ENCODE measurements around the gene GALNT12. TPM values are rescaled to one million over a fixed set of nuclear protein-coding genes. Genes with fewer than 3 reads are reported as not detected.

Gene GALNT12
- total and polyA plus RNA-seq, 8 donors, result 9.0 to 212 (median 41.8) TPM

DNA sequence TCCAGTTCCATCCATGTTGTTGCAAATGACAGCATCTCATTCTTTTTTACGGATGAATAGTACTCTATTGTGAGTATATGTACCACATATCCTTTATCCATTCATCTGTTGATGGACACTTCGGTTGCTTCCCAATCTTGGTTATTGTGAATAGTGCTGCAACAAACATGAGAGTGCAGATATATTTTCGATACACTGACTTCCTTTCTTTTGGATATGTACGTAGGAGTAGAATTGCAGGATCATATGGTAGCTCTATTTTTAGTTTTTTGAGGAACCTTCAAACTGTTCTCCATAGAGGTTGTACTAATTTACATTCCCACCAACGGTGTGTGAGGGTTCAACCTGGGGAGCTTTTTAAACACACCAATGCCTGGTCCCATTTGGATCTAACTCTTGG lies 22.3 kb downstream of the GALNT12 start:
- no peak overlapping the region for H3K27ac ChIP-seq
- peaks cover 0 to 8% (median 4%) of the 10 kb centered on the region in 4 donors for H3K4me1 ChIP-seq
- peaks cover 8 to 66% (median 53%) of the 10 kb centered on the region in 4 donors for H3K36me3 ChIP-seq
- intact Hi-C loops (cut with DNase I; ENCODE audit: low total_unique reads), result no loop called here
- TF ChIP-seq EP300 (IDR thresholded peaks at IDR 0.05) (no peak), POLR2AphosphoS5 (IDR thresholded peaks at IDR 0.05) (no peak)
- TF ChIP-seq, protein P1, sequence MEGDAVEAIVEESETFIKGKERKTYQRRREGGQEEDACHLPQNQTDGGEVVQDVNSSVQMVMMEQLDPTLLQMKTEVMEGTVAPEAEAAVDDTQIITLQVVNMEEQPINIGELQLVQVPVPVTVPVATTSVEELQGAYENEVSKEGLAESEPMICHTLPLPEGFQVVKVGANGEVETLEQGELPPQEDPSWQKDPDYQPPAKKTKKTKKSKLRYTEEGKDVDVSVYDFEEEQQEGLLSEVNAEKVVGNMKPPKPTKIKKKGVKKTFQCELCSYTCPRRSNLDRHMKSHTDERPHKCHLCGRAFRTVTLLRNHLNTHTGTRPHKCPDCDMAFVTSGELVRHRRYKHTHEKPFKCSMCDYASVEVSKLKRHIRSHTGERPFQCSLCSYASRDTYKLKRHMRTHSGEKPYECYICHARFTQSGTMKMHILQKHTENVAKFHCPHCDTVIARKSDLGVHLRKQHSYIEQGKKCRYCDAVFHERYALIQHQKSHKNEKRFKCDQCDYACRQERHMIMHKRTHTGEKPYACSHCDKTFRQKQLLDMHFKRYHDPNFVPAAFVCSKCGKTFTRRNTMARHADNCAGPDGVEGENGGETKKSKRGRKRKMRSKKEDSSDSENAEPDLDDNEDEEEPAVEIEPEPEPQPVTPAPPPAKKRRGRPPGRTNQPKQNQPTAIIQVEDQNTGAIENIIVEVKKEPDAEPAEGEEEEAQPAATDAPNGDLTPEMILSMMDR (IDR thresholded peaks at IDR 0.05), result no peak
- no peak for DNase-seq
- no peaks in the 10 kb centered on the region for H3K9me3 ChIP-seq
- H3K4me3 ChIP-seq, result no peak overlapping the region
- no peaks in the 10 kb centered on the region for H3K27me3 ChIP-seq
- 76 to 90% (median 85%) methylated on average over 5 of the region's 5 CpGs for WGBS, 5 donors

DNA sequence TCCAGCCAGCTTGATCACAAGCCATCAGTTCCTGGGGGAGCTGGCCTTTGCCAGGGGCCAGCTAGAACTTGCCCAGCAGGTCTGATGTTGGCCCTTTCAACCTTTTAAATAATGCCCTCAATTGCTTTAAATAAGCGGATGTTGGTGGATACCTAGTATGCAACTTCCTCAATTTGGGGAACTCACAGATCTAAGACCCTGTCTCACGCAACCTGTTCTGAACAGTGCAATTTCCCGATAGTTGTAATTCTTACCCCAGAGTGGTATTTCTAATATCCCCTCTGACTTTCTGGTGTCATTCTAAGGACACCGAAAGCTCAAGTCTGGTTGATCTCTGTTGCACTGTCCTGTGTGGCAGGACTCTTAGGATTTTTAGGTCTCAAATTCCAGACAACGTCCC lies 23.1 kb downstream of the GALNT12 start:
- H3K36me3 ChIP-seq, result peaks cover 8 to 74% (median 55%) of the 10 kb centered on the region in 4 donors
- 85 to 92% (median 89%) methylated on average over 5 of the region's 5 CpGs for WGBS, 5 donors

GRCh38 chr9:98831696-98832095 lies 24.2 kb downstream of the GALNT12 start:
- H3K27me3 ChIP-seq, result no peaks in the 10 kb centered on the region
- no peak for DNase-seq
- no peak overlapping the region for H3K27ac ChIP-seq
- 91 to 93% (median 93%) methylated on average over 16 of the region's 16 CpGs for WGBS, 5 donors
- intact Hi-C loops (cut with DNase I; ENCODE audit: low total_unique reads), result no loop called here
- H3K9me3 ChIP-seq, result no peaks in the 10 kb centered on the region
- peaks cover 0 to 8% (median 4%) of the 10 kb centered on the region in 4 donors for H3K4me1 ChIP-seq
- TF ChIP-seq POLR2AphosphoS5 (IDR thresholded peaks at IDR 0.05) (no peak), EP300 (IDR thresholded peaks at IDR 0.05) (no peak), POLR2A (IDR thresholded peaks at IDR 0.05) (no peak)
- TF ChIP-seq, protein P1 (IDR thresholded peaks at IDR 0.05), result no peak
- H3K4me3 ChIP-seq, result no peak overlapping the region
- peaks cover 7 to 76% (median 59%) of the 10 kb centered on the region in 4 donors for H3K36me3 ChIP-seq

More for the DNA sequence above, 23.1 kb downstream of the GALNT12 start:
- H3K4me3 ChIP-seq, result no peak overlapping the region
- no peaks in the 10 kb centered on the region for H3K9me3 ChIP-seq
- H3K27me3 ChIP-seq, result no peaks in the 10 kb centered on the region
- TF ChIP-seq POLR2AphosphoS5 (IDR thresholded peaks at IDR 0.05) (no peak), POLR2A (IDR thresholded peaks at IDR 0.05) (no peak), EP300 (IDR thresholded peaks at IDR 0.05) (no peak)
- TF ChIP-seq, protein P1 (IDR thresholded peaks at IDR 0.05), result no peak
- intact Hi-C loops (cut with DNase I; ENCODE audit: low total_unique reads), result no loop called here
- no peak overlapping the region for H3K27ac ChIP-seq
- H3K4me1 ChIP-seq, result peaks cover 0 to 8% (median 4%) of the 10 kb centered on the region in 4 donors
- DNase-seq, result no peak

- no peak for TF ChIP-seq EP300 (IDR thresholded peaks at IDR 0.05)
- TF ChIP-seq POLR2A (IDR thresholded peaks at IDR 0.05), result no peak
- no peak for TF ChIP-seq POLR2AphosphoS5 (IDR thresholded peaks at IDR 0.05)
- TF ChIP-seq, protein P1 (IDR thresholded peaks at IDR 0.05), result no peak
- no peak overlapping the region for H3K27ac ChIP-seq
- intact Hi-C loops (cut with DNase I; ENCODE audit: low total_unique reads), result no loop called here
- WGBS, 5 donors, result 95 to 100% (median 97%) methylated on average over 1 of the region's 1 CpG
- peaks cover 0 to 8% (median 4%) of the 10 kb centered on the region in 4 donors for H3K4me1 ChIP-seq
- peaks cover 0 to 76% (median 59%) of the 10 kb centered on the region in 4 donors for H3K36me3 ChIP-seq
- H3K9me3 ChIP-seq, result no peaks in the 10 kb centered on the region
- H3K4me3 ChIP-seq, result no peak overlapping the region
- H3K27me3 ChIP-seq, result no peaks in the 10 kb centered on the region
- no peak for DNase-seq
Observed at GRCh38 chr9:98832768-98833089, 25.3 kb downstream of the GALNT12 start.
